PC-3 (cell line): Measurements from ENCODE around the gene BPIFB3. TPM values are rescaled to one million over a fixed set of nuclear protein-coding genes. Genes with fewer than 3 reads are reported as not detected.
A peak's percentile ranks its signal among the peaks of the same experiment; 100 is the strongest.

Source experiments
- ATAC-seq: fragments of 200-7000 bp; cut with Tn5 transposase; 2 replicates; pipeline ENCODE4 v1.9.1; 2020; ENCODE audit warnings: mild to moderate bottlenecking, moderate library complexity
- BruUV-seq: library from RNA; stranded (reverse); fragments of 400-500 nt; replicated peaks from 2 replicates; lab custom pipeline; 2021; lab: Mats Ljungman, UMichigan
- CTCF ChIA-PET: fragments of 300-600 bp; sonication (Branson Sonifier 250); formaldehyde crosslinking; loops from one replicate; lab custom pipeline; 2022; ENCODE audit warnings: antibody characterized with exemption; lab: Charles Lee
- POLR2A ChIA-PET: fragments of 300-600 bp; sonication (Branson Sonifier 250); formaldehyde crosslinking; loops from one replicate; lab custom pipeline; 2022; ENCODE audit warnings: antibody characterized with exemption; ENCODE audit not compliant: unreplicated experiment; lab: Charles Lee
- DNase-seq: peaks from one replicate; pipeline ENCODE4 v3.0.0-alpha.2; 2015
- H2AFZ ChIP-seq: fragments of 300-600 bp; sonication (generic); 2 replicates; pipeline ENCODE4 v1.6.0; 2016; ENCODE audit warnings: antibody characterized with exemption, low read length
- H3F3A ChIP-seq: fragments of 300-600 bp; sonication (generic); one replicate; pipeline ENCODE4 v1.6.0; 2017; ENCODE audit warnings: antibody characterized with exemption, low read length, control low read depth, mild to moderate bottlenecking; ENCODE audit not compliant: unreplicated experiment
- H3K27ac ChIP-seq: fragments of 300-600 bp; sonication (generic); 2 replicates; pipeline ENCODE4 v1.5.1; 2016; ENCODE audit warnings: mild to moderate bottlenecking, low read length
- H3K27me3 ChIP-seq: fragments of 300-600 bp; sonication (generic); 2 replicates; pipeline ENCODE4 v1.6.1; 2016; ENCODE audit warnings: low read length, mixed read lengths
- H3K36me3 ChIP-seq: fragments of 300-600 bp; sonication (generic); 2 replicates; pipeline ENCODE4 v1.6.1; 2016; ENCODE audit warnings: low read depth, mixed run types, low read length, mixed read lengths
- H3K4me1 ChIP-seq: fragments of 300-600 bp; sonication (generic); 2 replicates; pipeline ENCODE4 v1.5.1; 2016; ENCODE audit warnings: low read length; ENCODE audit not compliant: insufficient read depth
- H3K4me2 ChIP-seq: fragments of 300-600 bp; sonication (generic); 2 replicates; pipeline ENCODE4 v1.6.0; 2016; ENCODE audit warnings: low read length
- H3K4me3 ChIP-seq: fragments of 300-600 bp; sonication (generic); 2 replicates; pipeline ENCODE4 v1.5.1; 2016; ENCODE audit warnings: mild to moderate bottlenecking, low read length, mixed read lengths
- H3K79me2 ChIP-seq: fragments of 300-600 bp; sonication (generic); 2 replicates; pipeline ENCODE4 v1.6.1; 2017; ENCODE audit warnings: low read length, mixed read lengths
- H3K9ac ChIP-seq: fragments of 300-600 bp; sonication (generic); 2 replicates; pipeline ENCODE4 v1.6.0; 2016; ENCODE audit warnings: mild to moderate bottlenecking, low read length
- H3K9me2 ChIP-seq: fragments of 300-600 bp; sonication (generic); replicated peaks from 2 replicates; pipeline ENCODE4 v1.6.1; 2016; ENCODE audit warnings: mixed run types, low read length, mixed read lengths
- H3K9me3 ChIP-seq: fragments of 300-600 bp; sonication (generic); 2 replicates; pipeline ENCODE4 v1.6.1; 2016; ENCODE audit warnings: low read length, mixed read lengths
- H4K20me1 ChIP-seq: fragments of 300-600 bp; sonication (generic); 2 replicates; pipeline ENCODE4 v1.6.1; 2016; ENCODE audit warnings: low read length, mixed read lengths
- EZH2 ChIP-seq: fragments of 300-600 bp; sonication (generic); IDR thresholded peaks from one replicate; pipeline ENCODE4 v1.6.1; 2017; ENCODE audit warnings: antibody characterized with exemption, mild to moderate bottlenecking, low read length; ENCODE audit not compliant: unreplicated experiment
- EZH2phosphoT487 ChIP-seq: fragments of 300-600 bp; sonication (generic); IDR thresholded peaks from 2 replicates; pipeline ENCODE4 v1.6.1; 2018; ENCODE audit warnings: mild to moderate bottlenecking, antibody characterized with exemption, low read length, borderline replicate concordance
- intact Hi-C: fragments of 100-400 bp; cut with micrococcal nuclease; formaldehyde crosslinking; loops from 2 replicates; pipeline ENCODE4 v1.9.0; 2023
- total RNA-seq: library from RNA; depleted of rRNA; stranded (reverse); fragments of >200 nt; gene quantifications from 2 replicates; pipeline ENCODE4 v1.2.3, GENCODE V29; 2014
- TF ChIP-seq, protein P1 (sequence below): fragments of 300-600 bp; sonication (generic); conservative IDR thresholded peaks from 2 replicates; pipeline ENCODE4 v1.5.1; 2017; ENCODE audit warnings: antibody characterized with exemption, low read depth, mild to moderate bottlenecking, low read length

BPIFB3 gene
- total RNA-seq, 1 experiment from 2014 or later: not detected

DNA sequence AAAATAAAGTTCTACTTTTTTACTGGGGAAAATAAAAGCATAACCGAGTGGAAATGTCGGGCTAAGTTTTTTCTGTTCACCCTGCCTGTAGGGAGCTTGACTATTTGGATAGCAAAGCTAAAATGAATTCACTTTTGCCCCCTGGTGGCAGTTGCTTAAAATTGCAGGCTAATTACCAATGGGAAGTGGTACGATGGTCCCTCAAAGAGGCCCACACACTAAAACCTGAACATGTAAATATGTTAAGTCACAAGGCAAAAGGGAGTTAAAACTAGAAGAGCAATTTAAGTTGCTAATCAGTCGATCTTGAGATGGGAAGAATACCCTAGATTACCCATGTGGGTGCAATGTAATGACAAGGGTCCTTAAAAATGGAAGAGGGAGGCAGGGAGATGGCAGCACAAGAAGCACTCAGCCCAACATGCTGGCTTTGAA is 48.6 kb upstream of the BPIFB3 start:
- no TSS peak for BruUV-seq
- no peak for TF ChIP-seq EZH2phosphoT487
- TF ChIP-seq, protein P1, sequence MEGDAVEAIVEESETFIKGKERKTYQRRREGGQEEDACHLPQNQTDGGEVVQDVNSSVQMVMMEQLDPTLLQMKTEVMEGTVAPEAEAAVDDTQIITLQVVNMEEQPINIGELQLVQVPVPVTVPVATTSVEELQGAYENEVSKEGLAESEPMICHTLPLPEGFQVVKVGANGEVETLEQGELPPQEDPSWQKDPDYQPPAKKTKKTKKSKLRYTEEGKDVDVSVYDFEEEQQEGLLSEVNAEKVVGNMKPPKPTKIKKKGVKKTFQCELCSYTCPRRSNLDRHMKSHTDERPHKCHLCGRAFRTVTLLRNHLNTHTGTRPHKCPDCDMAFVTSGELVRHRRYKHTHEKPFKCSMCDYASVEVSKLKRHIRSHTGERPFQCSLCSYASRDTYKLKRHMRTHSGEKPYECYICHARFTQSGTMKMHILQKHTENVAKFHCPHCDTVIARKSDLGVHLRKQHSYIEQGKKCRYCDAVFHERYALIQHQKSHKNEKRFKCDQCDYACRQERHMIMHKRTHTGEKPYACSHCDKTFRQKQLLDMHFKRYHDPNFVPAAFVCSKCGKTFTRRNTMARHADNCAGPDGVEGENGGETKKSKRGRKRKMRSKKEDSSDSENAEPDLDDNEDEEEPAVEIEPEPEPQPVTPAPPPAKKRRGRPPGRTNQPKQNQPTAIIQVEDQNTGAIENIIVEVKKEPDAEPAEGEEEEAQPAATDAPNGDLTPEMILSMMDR: peak; percentile 80
- Histone ChIP-seq H3K4me1 (no peaks in the 10 kb centered on the region), H3K36me3 (no peaks in the 10 kb centered on the region), H3K4me2 (no peak overlapping the region), H3K79me2 (no peaks in the 10 kb centered on the region), H3F3A (no peaks in the 10 kb centered on the region), H3K9me2 (no peaks in the 10 kb centered on the region), H3K9me3 (no peaks in the 10 kb centered on the region), H4K20me1 (no peaks in the 10 kb centered on the region), H3K27me3 (no peaks in the 10 kb centered on the region), H3K4me3 (no peak overlapping the region), H2AFZ (no peak overlapping the region), H3K9ac (no peak overlapping the region), H3K27ac (no peak overlapping the region)
- intact Hi-C loops: loop anchor here (1.0 kb wide), 1 partner anchor 103 kb away; no protein-coding TSS in a partner anchor
- peak; percentile 59 for DNase-seq
- ATAC-seq: 0 out of 2 replicates have a peak, but pooled peaks have one; percentile 38
- POLR2A ChIA-PET: interaction anchor here (0.6 kb wide), 1 partner anchor 24 kb away, joined by 3 read pairs; no protein-coding TSS in a partner anchor
- CTCF ChIA-PET: interaction anchor here (0.6 kb wide), 2 partner anchors 48 to 331 kb away, joined by 3 read pairs; partner anchors contain the start of gene C20orf203

DNA sequence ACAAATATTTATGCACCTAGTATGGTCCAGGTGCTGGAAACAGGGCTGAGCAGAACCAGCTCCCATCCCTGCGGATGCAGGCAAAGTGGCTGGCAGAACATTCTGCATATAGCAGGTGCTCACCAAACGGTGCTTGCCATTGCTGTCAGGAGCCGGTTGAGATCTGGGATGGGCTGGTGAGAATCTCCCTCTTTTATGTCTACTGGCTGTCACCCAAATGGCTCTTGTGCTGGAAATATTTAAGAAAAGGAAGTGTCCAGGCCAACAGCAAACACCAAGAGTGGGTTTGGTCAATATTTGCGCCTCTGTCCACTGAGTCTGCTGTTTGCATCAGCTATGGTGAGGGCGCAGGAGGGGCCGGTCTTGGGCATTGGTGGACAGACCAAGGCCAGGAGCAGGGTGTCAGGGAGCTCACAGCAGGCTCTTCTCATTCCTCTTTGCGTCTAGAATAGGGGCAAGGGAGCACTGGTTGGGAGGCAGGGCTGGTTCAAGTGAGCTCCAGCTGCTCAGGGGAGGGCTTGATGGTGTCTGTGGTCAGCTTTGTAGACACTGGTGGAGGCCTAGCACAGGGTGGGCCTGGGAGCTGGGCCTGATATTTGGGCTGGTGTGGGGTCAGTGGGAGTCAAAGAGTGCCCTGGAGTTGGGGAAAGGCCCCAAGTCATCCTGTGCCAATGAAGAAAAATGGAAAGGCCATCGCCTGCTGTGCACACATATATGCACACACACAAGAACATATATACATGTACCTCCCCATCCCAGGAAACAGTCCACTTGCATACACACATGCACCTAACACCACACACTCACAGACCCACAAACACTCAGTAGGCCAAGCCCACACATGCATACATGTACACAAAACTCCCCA is 47.6 kb upstream of the BPIFB3 start:
- Histone ChIP-seq H3K9me3 (no peaks in the 10 kb centered on the region), H3K27me3 (peaks cover 8% of the 10 kb centered on the region), H2AFZ (no peak overlapping the region), H3K79me2 (no peaks in the 10 kb centered on the region), H3K4me3 (no peak overlapping the region), H4K20me1 (no peaks in the 10 kb centered on the region), H3K9ac (no peak overlapping the region), H3K4me2 (no peak overlapping the region), H3K4me1 (no peaks in the 10 kb centered on the region), H3K36me3 (no peaks in the 10 kb centered on the region), H3K27ac (no peak overlapping the region), H3K9me2 (no peaks in the 10 kb centered on the region), H3F3A (no peaks in the 10 kb centered on the region)
- intact Hi-C loops: loop anchor here (1.0 kb wide), 1 partner anchor 104 kb away; no protein-coding TSS in a partner anchor
- TF ChIP-seq EZH2phosphoT487 (no peak), EZH2 (no peak)
- TF ChIP-seq, protein P1: no peak
- DNase-seq (no peak), ATAC-seq (no peak)
- POLR2A ChIA-PET: no interaction called here
- CTCF ChIA-PET: interaction anchor here (0.6 kb wide), 1 partner anchor 186 kb away, joined by 4 read pairs; no protein-coding TSS in a partner anchor
- BruUV-seq: no TSS peak
